ENCODE results near the gene LRRC7.

The LRRC7 gene

GRCh38 chr1:69567652-69568420, at the start of gene LRRC7:
LRRC7 (plus strand) TSS chr1:69567922; CDS start chr1:69568640, 718 bp downstream.
- DNase-seq = no peak

GRCh38 chr1:69519006-69519405, 48.7 kb upstream of the LRRC7 start:
- peak; percentile 40 for DNase-seq

GRCh38 chr1:69520326-69520725, 47.4 kb upstream of the LRRC7 start:
- DNase-seq = no peak

- DNase-seq = peak; percentile 97
Measured at GRCh38 chr1:69523032-69523431, 44.7 kb upstream of the LRRC7 start.

GRCh38 chr1:69523461-69523860, 44.3 kb upstream of the LRRC7 start:
- peak; percentile 68 for DNase-seq

GRCh38 chr1:69524015-69524414, 43.7 kb upstream of the LRRC7 start:
- DNase-seq = peak; percentile 86

- DNase-seq = no peak
Measured at GRCh38 chr1:69527273-69527672, 40.4 kb upstream of the LRRC7 start.

- no peak for DNase-seq
Measured at GRCh38 chr1:69528376-69528775, 39.3 kb upstream of the LRRC7 start.

GRCh38 chr1:69533343-69533742, 34.4 kb upstream of the LRRC7 start:
- no peak for DNase-seq

- no peak for DNase-seq
Measured at GRCh38 chr1:69534829-69535228, 32.9 kb upstream of the LRRC7 start.

- no peak for DNase-seq
Measured at GRCh38 chr1:69535490-69535889, 32.2 kb upstream of the LRRC7 start.

- no peak for DNase-seq
Measured at GRCh38 chr1:69540052-69540451, 27.7 kb upstream of the LRRC7 start.

- DNase-seq = no peak
Measured at GRCh38 chr1:69551476-69552324, 16.0 kb upstream of the LRRC7 start.

- DNase-seq = no peak
Measured at GRCh38 chr1:69553726-69554125, 14.0 kb upstream of the LRRC7 start.

GRCh38 chr1:69568421-69569174, 876 bp downstream of the LRRC7 start:
- no peak for DNase-seq

GRCh38 chr1:69569175-69569541, 1.4 kb downstream of the LRRC7 start:
- DNase-seq = no peak

- DNase-seq = no peak
Measured at GRCh38 chr1:69569576-69570328, 2.0 kb downstream of the LRRC7 start.

- DNase-seq = no peak
Measured at GRCh38 chr1:69570356-69570755, 2.6 kb downstream of the LRRC7 start.

GRCh38 chr1:69572921-69573320, 5.2 kb downstream of the LRRC7 start:
- DNase-seq = no peak

GRCh38 chr1:69573911-69574310, 6.2 kb downstream of the LRRC7 start:
- DNase-seq = no peak

- DNase-seq = no peak
Measured at GRCh38 chr1:69585666-69586065, 17.9 kb downstream of the LRRC7 start.

- no peak for DNase-seq
Measured at GRCh38 chr1:69587391-69587790, 19.7 kb downstream of the LRRC7 start.

- DNase-seq = no peak
Measured at GRCh38 chr1:69589799-69590198, 22.1 kb downstream of the LRRC7 start.
